ENCODE data around the gene GOLGA6B.
"Not testable (repeated sequence)": the region's sequence is repeated elsewhere in the genome, so short reads cannot be mapped to it uniquely, and the experiment has no call there.

DNA sequence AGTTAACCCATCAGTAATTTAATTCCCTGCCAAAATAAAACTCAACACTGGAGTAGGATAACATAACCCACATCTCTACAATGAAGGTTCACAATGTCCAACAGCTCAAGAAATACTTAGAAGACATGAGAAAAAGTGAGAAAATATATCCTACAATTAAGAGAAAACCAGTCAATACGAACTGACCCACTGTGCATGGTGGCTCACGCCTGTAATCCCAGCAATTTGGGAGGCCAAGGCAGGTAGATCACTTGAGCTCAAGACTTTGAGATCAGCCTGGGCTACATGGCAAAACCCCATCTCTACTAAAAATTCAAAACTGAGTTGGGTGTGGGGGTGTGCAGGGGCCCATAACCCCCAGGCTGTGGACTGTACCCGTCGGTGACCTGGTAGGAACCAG, 30.6 kb upstream of the GOLGA6B start:
- not testable (repeated sequence) for TF ChIP-seq CTCF, EP300, POLR2A (IDR thresholded peaks at IDR 0.05)

All from sigmoid colon (tissue), 4 donors.